EH (cell line): ENCODE measurements around the gene HRH2.
A peak's percentile ranks its signal among the peaks of the same experiment; 100 is the strongest.
"Not testable (repeated sequence)": the region's sequence is repeated elsewhere in the genome, so short reads cannot be mapped to it uniquely, and the experiment has no call there.

ENCODE experiments used
- DNase-seq: peaks from one replicate; pipeline ENCODE4 v3.0.0-alpha.2; 2015; ENCODE audit warnings: low read depth

Gene HRH2

GRCh38 chr5:175740014-175740413 is 82.1 kb downstream of the HRH2 start:
- no peak for DNase-seq

GRCh38 chr5:175741556-175741955 is 83.7 kb downstream of the HRH2 start:
- DNase-seq, result no peak

GRCh38 chr5:175742290-175742994 is 84.6 kb downstream of the HRH2 start:
- DNase-seq, result no peak

DNA sequence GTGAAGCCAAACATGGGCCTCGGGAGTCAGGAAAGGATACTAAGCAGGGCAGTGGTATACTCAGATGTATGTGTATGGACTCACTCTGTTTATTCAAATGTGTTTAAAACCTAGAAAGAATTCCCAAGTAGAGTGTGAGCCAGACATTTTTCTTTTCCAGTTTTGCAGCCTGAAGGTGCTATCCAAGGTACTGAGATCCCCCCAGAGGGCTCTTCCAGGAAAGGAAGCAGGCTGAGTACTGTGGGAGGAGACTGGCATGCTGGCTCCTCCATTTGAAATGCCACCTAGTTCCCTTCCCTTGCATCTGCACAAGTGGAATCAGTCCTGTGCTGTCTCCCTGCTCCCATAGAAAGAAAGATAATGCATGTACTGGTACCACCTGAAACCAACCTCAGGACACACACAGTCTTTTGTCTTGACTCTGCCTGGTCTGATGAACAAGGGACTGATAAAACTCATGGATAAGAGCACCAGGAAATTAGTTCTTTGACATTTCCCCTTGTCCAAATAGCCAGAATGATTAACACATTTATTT is 85.9 kb downstream of the HRH2 start:
- peak; percentile 20 for DNase-seq

GRCh38 chr5:175745210-175745609 is 87.3 kb downstream of the HRH2 start:
- DNase-seq, result no peak

GRCh38 chr5:175746851-175747250 is 89.0 kb downstream of the HRH2 start:
- DNase-seq, result peak; percentile 29

DNA sequence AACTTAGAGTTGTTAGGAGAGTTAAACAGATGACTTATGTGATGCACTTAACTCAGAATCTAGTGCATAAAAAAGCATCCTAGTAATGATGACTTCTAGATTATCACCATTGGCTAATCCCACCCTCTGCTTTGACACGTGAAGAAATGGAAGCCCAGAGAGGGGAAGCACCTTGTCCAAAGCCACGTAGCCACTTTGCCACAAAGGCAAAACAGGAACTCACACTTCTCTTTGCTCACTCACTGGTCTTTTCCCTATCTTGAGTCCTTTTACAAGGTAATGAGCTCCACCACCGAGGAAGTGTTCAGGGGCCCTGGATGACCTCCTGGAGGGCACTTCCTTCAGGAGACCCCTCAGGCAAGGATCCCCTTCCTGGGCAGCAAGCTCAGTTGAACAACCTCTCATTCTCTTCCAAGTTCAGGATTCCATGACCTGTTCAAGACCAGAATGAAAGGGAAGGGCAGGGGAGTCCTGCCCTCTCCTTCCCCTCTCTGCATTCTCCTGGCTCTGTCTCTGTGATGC is 89.7 kb downstream of the HRH2 start:
- no peak for DNase-seq

DNA sequence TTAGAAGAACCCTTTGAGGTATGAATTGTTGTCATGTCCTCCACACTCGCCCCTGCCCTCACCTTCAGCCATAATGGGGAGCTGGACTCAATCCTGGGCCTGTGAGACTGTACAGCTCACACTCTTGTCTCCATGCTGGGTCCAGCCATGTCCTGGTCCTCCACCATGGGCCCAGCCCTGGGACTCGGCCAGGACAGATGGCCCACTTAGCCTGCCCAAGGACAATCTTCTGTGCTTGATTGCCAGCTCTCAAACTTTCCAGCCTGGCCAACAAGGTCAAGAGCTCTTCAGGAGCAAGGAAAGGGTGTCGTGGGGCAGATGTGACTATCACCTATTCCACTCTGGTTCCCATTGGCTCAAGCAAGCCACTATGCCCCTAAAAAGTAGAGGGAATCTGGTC is 90.8 kb downstream of the HRH2 start:
- no peak for DNase-seq

DNA sequence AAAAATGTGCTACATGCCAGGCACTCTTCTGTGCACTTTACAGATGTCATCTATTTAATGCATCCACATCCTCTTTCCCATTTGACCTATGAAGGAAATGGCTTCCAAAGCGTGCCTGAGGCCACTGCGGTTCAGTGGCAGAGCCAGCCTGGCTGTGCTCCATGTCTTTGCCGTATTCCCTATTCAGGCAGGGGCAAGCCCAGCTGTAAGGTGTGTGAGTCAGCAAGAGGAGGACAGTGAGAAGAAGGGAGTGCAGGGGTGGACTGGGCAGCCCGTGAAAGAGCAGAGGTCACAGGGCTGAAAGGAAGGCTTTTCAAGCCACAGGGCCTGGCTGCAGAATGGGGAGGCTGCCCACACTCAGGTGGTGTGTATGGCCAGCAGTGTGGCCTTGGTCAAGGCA is 91.7 kb downstream of the HRH2 start:
- no peak for DNase-seq

DNA sequence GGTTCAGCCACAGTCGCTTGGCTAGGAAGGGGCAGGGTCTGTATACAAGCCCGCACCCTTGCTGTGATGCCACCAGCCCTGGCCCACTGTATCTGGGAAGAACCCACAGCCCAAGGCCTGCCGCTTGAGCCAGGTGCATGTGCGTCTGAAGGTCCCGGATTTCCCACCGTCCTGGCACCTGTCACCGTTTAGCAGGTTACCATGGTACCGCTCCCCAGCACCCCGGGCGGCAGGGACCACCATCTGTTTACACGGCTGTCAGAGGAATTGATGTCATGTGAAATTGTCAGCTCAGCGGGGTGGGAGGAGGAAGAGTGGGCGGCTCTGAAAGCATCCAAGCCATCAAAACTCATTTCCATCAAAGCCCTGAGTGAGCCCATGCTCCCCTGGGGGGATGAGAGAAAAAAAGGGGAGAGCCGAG is 92.7 kb downstream of the HRH2 start:
- no peak for DNase-seq

GRCh38 chr5:175751369-175751768 is 93.5 kb downstream of the HRH2 start:
- no peak for DNase-seq

- DNase-seq, result no peak
Measured at GRCh38 chr5:175752826-175753535, 95.1 kb downstream of the HRH2 start.

- no peak for DNase-seq
Measured at GRCh38 chr5:175753536-175754402, 95.9 kb downstream of the HRH2 start.

DNA sequence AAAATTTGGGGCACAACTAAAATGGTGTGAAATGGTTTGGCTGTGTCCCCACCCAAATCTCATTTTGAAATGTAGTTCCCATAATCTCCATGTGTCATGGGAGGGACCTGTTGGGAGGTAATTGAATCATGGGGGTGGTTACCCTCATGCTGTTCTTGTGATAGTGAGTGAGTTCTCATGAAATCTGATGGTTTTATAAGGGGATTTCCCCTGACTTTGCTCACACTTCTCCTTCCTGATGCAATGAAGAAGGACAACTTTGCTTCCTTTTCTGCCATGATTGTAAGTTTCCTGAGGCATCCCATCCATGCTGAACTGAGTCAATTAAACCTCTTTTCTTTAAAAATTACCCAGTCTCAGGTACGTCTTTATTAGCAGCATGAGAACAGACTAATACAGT is 102.1 kb downstream of the HRH2 start:
- DNase-seq, result not testable (repeated sequence)
